ENCODE results near the gene EML1.

The EML1 gene

GRCh38 chr14:99793213-99794150, at the start of gene EML1:
Gene EML1 (plus strand): TSS chr14:99793413. CDS start chr14:99793477, 64 bp downstream.
- peak; percentile 85 for DNase-seq

GRCh38 chr14:99744199-99744872, 48.9 kb upstream of the EML1 start:
- DNase-seq = no peak

GRCh38 chr14:99744873-99745224, 48.4 kb upstream of the EML1 start:
- DNase-seq = no peak

GRCh38 chr14:99745307-99745951, 47.8 kb upstream of the EML1 start:
- DNase-seq = no peak

GRCh38 chr14:99747167-99747566, 46.0 kb upstream of the EML1 start:
- no peak for DNase-seq

- DNase-seq = no peak
Measured at GRCh38 chr14:99747582-99748330, 45.5 kb upstream of the EML1 start.

GRCh38 chr14:99748529-99748928, 44.7 kb upstream of the EML1 start:
- no peak for DNase-seq

- no peak for DNase-seq
Measured at GRCh38 chr14:99749142-99749541, 44.1 kb upstream of the EML1 start.

GRCh38 chr14:99749763-99750715, 43.2 kb upstream of the EML1 start:
- DNase-seq = no peak

- DNase-seq = no peak
Measured at GRCh38 chr14:99750746-99751450, 42.3 kb upstream of the EML1 start.

- DNase-seq = no peak
Measured at GRCh38 chr14:99751539-99752485, 41.4 kb upstream of the EML1 start.

GRCh38 chr14:99752486-99753121, 40.6 kb upstream of the EML1 start:
- no peak for DNase-seq

- no peak for DNase-seq
Measured at GRCh38 chr14:99753225-99754140, 39.7 kb upstream of the EML1 start.

- no peak for DNase-seq
Measured at GRCh38 chr14:99754141-99755067, 38.8 kb upstream of the EML1 start.

- no peak for DNase-seq
Measured at GRCh38 chr14:99755068-99755405, 38.2 kb upstream of the EML1 start.

- DNase-seq = no peak
Measured at GRCh38 chr14:99755629-99756603, 37.3 kb upstream of the EML1 start.
